NCI-H1092 (cell line): ENCODE measurements around the gene RAB7A.

Experiments used
- DNase-seq: peaks from one replicate; lab custom pipeline; 2025; lab: John Stamatoyannopoulos, UW

Gene RAB7A

GRCh38 chr3:128853826-128854225, 127.8 kb downstream of the RAB7A start:
- no peak for DNase-seq

GRCh38 chr3:128854475-128854874, 128.5 kb downstream of the RAB7A start:
- no peak for DNase-seq

DNA sequence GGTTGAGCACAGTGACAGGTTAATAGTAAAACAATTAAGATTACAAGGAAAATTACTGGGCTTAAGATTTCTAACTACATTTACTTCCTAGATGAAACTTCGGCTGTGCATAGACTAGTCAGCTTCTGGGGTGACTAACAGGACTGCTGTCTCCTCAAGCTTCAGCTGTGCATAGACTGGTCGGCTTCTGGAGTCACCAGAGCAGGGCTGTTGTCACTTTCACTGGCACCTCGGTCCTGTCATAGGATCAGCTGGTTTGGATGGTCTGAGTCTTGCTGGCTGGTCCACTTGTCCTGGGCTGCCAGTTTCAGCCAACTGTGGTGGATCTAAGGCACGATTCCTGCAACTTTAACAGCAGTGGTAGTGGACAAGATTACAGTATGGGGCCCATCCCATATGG, 129.6 kb downstream of the RAB7A start:
- no peak for DNase-seq

DNA sequence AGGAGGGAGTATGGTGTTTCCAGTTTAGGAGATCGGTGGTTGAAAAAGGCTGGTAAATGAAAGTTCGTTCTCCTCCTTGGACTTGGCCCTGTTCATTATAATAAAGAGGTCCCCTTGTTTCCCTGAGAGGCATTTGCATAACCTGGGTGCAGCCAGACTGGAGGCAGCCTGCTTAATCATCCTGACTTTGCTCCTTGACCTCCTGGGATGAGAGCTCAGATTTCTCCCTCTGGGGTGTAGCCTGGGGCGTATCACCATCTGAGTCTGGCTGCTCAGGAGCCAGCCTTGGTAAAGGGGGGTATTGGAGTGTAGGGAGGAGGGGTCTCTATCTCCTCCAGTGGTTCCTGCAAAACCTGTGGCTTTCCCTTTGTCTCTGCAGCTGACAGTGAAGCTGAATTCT, 132.2 kb downstream of the RAB7A start:
- no peak for DNase-seq

- no peak for DNase-seq
Observed at GRCh38 chr3:128859630-128860029, 133.6 kb downstream of the RAB7A start.

GRCh38 chr3:128861491-128861890, 135.5 kb downstream of the RAB7A start:
- no peak for DNase-seq

DNA sequence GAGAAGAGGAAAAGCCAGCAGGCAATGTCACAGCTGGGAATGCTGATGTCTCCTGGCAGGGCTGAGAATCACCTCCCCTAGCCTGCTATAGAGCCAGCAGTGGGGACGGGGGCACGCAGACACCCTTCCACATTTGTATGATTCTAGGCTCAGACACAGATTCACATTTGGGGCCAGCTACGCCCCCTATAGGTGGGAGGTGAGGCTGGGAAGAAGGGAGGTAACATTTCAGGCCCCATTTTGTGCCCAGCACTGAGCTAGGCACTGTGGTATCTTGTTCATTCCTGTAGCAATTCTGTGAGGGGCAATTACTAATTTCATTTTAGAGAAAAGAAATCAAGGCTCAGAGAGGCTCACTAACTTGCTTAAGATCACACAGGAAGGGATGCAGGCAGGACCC, 137.6 kb downstream of the RAB7A start:
- no peak for DNase-seq
